ENCODE results near the gene MT1A.

DNA sequence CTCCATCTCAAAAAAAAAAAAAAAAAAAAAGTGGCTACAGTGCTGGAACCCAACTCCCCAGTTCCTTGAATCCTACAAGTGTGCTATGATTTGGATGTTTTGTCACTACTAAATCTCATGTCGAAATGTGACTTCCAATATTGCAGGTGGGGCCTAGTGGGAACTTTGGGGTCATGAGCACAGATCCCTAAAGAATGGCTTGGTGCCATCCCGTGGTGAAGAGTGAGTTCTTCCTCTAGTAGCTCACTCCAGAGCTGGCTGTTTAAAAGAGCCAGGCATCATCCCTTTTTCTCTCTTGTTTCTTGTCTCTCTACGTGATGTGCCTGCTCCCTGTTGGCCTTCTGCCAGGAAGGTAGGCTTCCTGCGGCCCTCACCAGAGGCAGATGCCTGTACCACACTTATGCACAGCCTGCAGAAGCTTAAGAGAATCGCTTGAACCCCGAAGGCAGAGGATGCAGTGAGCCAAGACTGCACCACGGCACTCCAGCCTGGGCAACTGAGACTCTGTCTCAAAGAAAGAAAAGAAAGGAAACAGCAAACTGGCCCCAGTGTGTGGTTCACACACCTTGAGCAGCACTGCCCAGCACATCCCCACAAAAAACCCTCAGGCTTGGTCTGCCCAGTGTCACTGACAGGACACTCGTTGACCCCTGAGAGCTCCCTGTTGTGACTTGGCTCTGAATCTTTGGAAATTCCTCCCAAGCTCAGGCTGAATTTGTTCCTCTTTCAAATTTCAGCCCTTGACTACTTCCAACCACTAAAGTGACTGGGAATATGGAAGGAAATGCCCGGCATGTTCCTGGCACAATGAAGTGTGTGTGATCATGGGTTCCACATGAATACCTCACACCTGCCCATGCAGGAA lies 9.7 kb upstream of the MT1A start:
- TF ChIP-seq POLR2A (IDR thresholded peaks at IDR 0.05; ENCODE audit: low read depth, low read length) = no peak
- TF ChIP-seq, protein P1, sequence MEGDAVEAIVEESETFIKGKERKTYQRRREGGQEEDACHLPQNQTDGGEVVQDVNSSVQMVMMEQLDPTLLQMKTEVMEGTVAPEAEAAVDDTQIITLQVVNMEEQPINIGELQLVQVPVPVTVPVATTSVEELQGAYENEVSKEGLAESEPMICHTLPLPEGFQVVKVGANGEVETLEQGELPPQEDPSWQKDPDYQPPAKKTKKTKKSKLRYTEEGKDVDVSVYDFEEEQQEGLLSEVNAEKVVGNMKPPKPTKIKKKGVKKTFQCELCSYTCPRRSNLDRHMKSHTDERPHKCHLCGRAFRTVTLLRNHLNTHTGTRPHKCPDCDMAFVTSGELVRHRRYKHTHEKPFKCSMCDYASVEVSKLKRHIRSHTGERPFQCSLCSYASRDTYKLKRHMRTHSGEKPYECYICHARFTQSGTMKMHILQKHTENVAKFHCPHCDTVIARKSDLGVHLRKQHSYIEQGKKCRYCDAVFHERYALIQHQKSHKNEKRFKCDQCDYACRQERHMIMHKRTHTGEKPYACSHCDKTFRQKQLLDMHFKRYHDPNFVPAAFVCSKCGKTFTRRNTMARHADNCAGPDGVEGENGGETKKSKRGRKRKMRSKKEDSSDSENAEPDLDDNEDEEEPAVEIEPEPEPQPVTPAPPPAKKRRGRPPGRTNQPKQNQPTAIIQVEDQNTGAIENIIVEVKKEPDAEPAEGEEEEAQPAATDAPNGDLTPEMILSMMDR (IDR thresholded peaks at IDR 0.05; ENCODE audit: extremely low read depth in 1 of 2, insufficient read depth in 1 of 2, low read depth in 1 of 2, low read length in 2 of 2) = no peak
- no peak for TF ChIP-seq POLR2AphosphoS5 (IDR thresholded peaks at IDR 0.05; ENCODE audit: insufficient read depth, low read depth, low read length)
- TF ChIP-seq EZH2 (IDR thresholded peaks at IDR 0.05; ENCODE audit: borderline replicate concordance, low read depth, low read length, severe bottlenecking) = no peak
- TF ChIP-seq, protein P2, sequence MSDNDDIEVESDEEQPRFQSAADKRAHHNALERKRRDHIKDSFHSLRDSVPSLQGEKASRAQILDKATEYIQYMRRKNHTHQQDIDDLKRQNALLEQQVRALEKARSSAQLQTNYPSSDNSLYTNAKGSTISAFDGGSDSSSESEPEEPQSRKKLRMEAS (IDR thresholded peaks at IDR 0.05; ENCODE audit: insufficient read depth, insufficient read length) = no peak
- no peak for TF ChIP-seq MYC (IDR thresholded peaks at IDR 0.05; ENCODE audit: low read depth, low read length)
- no peak for TF ChIP-seq GATA2 (IDR thresholded peaks at IDR 0.05; ENCODE audit: insufficient read depth, insufficient read length, low read depth, low read length)
